ENCODE measurements around the gene ITPK1.

DNA sequence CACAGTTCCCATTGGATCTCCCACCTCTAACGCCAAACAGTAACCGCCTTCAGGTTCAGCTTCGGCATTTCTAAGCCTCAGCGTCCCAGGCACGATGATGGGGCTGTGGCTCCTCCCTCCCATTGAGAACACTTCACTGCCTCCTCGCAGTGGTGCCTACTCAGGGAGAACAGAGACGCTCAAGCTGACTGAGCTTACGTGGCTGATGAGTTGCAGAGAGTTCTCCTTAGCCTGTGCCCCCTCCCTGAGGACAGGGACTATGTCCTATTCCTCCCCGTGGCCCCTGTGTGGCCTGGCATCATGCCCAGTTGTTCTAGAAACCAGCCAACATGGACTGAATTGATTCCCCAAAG lies 87.0 kb downstream of the ITPK1 start:
- TF ChIP-seq POLR2A (IDR thresholded peaks at IDR 0.05), result no peak
- TF ChIP-seq, protein P1, sequence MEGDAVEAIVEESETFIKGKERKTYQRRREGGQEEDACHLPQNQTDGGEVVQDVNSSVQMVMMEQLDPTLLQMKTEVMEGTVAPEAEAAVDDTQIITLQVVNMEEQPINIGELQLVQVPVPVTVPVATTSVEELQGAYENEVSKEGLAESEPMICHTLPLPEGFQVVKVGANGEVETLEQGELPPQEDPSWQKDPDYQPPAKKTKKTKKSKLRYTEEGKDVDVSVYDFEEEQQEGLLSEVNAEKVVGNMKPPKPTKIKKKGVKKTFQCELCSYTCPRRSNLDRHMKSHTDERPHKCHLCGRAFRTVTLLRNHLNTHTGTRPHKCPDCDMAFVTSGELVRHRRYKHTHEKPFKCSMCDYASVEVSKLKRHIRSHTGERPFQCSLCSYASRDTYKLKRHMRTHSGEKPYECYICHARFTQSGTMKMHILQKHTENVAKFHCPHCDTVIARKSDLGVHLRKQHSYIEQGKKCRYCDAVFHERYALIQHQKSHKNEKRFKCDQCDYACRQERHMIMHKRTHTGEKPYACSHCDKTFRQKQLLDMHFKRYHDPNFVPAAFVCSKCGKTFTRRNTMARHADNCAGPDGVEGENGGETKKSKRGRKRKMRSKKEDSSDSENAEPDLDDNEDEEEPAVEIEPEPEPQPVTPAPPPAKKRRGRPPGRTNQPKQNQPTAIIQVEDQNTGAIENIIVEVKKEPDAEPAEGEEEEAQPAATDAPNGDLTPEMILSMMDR (IDR thresholded peaks at IDR 0.05), result no peak

Measured in breast epithelium (tissue), 3 donors.